ENCODE results near the gene TOP1. TPM values are rescaled to one million over a fixed set of nuclear protein-coding genes. Genes with fewer than 3 reads are reported as not detected.
A peak's percentile ranks its signal among the peaks of the same experiment; 100 is the strongest.

The TOP1 gene
- total and polyA plus RNA-seq, 2 of the 4 experiments (the other 2 are of a cell fraction): 14.0 to 21.5 TPM

- Histone ChIP-seq H3K9me3 (ENCODE audit: control insufficient read depth, insufficient read depth, low read length) (no peaks in the 10 kb centered on the region), H3K27me3 (ENCODE audit: control insufficient read depth, insufficient read depth, low read length) (no peaks in the 10 kb centered on the region), H3K4ac (ENCODE audit: low read depth, low read length) (no peak overlapping the region), H3K14ac (replicated peaks; ENCODE audit: low read depth, low read length) (no peak overlapping the region), H3K9me1 (ENCODE audit: insufficient read depth, low read length) (no peaks in the 10 kb centered on the region), H2AFZ (replicated peaks; ENCODE audit: low read length, poor library complexity) (no peak overlapping the region), H3K4me3 (ENCODE audit: insufficient read depth, low read depth, low read length) (no peak overlapping the region), H3K56ac (ENCODE audit: extremely low read depth, insufficient read depth, low read length) (no peak overlapping the region), H4K5ac (ENCODE audit: low read depth, low read length) (no peak overlapping the region), H4K20me1 (ENCODE audit: insufficient read depth, low read length) (no peaks in the 10 kb centered on the region; the same call in 1 of the 2 replicates), H2BK20ac (ENCODE audit: low read depth, low read length) (no peak overlapping the region), H3K27ac (ENCODE audit: insufficient read depth, low read length) (no peak overlapping the region), H2AK5ac (ENCODE audit: low read depth, low read length) (no peak overlapping the region), H2BK15ac (ENCODE audit: low read depth, low read length) (no peak overlapping the region), H3K36me3 (ENCODE audit: control insufficient read depth, insufficient read depth, low read length) (peaks cover 76% of the 10 kb centered on the region), H3K4me2 (ENCODE audit: low read depth, low read length) (no peak overlapping the region), H3K9ac (ENCODE audit: low read depth, low read length) (no peak overlapping the region), H3K4me1 (ENCODE audit: control insufficient read depth, insufficient read depth, low read length) (no peaks in the 10 kb centered on the region), H3K23ac (ENCODE audit: low read depth, low read length) (no peak overlapping the region), H2BK5ac (ENCODE audit: low read depth, low read length, poor library complexity, severe bottlenecking) (no peak overlapping the region), H3K79me1 (ENCODE audit: low read depth in 1 of 2, low read length in 2 of 2) (peaks cover 13 to 23% of the 10 kb centered on the region in 2 experiments), H4K8ac (ENCODE audit: low read depth in 2 of 2, low read length in 2 of 2) (no peak overlapping the region), H2BK120ac (ENCODE audit: low read depth, low read length) (no peak overlapping the region), H2AK9ac (replicated peaks; ENCODE audit: low read depth, low read length, poor library complexity) (no peak overlapping the region), H3K18ac (ENCODE audit: low read depth, low read length) (no peak overlapping the region), H4K91ac (ENCODE audit: insufficient read depth, low read depth, low read length) (no peak overlapping the region)
- CTCF ChIA-PET: interaction anchor here (0.7 kb wide), 1 partner anchor 128 kb away, joined by 3 read pairs; no protein-coding TSS in a partner anchor
- intact Hi-C loops (cut with micrococcal nuclease) (no loop called here), in situ Hi-C loops (cut with MboI; ENCODE audit: low sequenced_read_pairs) (no loop called here), dilution Hi-C loops (cut with HindIII; ENCODE audit: low sequenced_read_pairs, unreplicated experiment) (no loop called here)
- WGBS, 2 experiments (ENCODE audit: extremely low coverage in 2 of 2, insufficient read length in 1 of 2): no CpG with 5 or more reads among the region's 3 CpGs
- TF ChIP-seq CEBPB (IDR thresholded peaks at IDR 0.05; ENCODE audit: low read depth, low read length): no peak
- BruUV-seq (replicated peaks): no TSS peak
- peak; percentile 41 for DNase-seq
- POLR2A ChIA-PET (ENCODE audit: unreplicated experiment): no interaction called here
- ATAC-seq (ENCODE audit: low read depth): no peak
Observed at GRCh38 chr20:41118632-41119031, 90.0 kb downstream of the TOP1 start.
